Adipose tissue (tissue), 3 donors: ENCODE results near the gene HES2. TPM values are rescaled to one million over a fixed set of nuclear protein-coding genes. Genes with fewer than 3 reads are reported as not detected.
"Not testable (repeated sequence)": the region's sequence is repeated elsewhere in the genome, so short reads cannot be mapped to it uniquely, and the experiment has no call there.

Source experiments
- H3K27ac ChIP-seq: one replicate; pipeline ENCODE4 v1.5.1; 2013; ENCODE audit warnings: low read depth, low read length
- WGBS, 3 donors: extraction: QIAGEN DNeasy Blood & Tissue Kit; methylation state at CpG; one replicate each; pipeline ENCODE4 v1.1.7; 2013; 5-methylcytosine and 5-hydroxymethylcytosine counted together
- polyA plus RNA-seq, 3 donors: library from polyadenylated mRNA; stranded (reverse); fragments of 200-250 nt; gene quantifications; one replicate each; pipeline ENCODE4 v1.2.3, GENCODE V29; 2013
- donor health status: healthy with polysubstance abuse.
- donor health status: Bipolar disorder and iron deficiency.
- donor health status: healthy.

HES2 gene
- polyA plus RNA-seq, 3 donors: 0.01 to 0.18 TPM; not detected in 1

- 81 to 82% (median 82%) methylated on average over 6 of the region's 6 CpGs for WGBS, 3 donors
These were observed 11.7 kb downstream of the HES2 start for GRCh38 chr1:6408023-6408422.

GRCh38 chr1:6401673-6402072, 18.0 kb downstream of the HES2 start:
- 49 to 65% (median 54%) methylated on average over 6 of the region's 6 CpGs for WGBS, 3 donors
- no peak overlapping the region for H3K27ac ChIP-seq

More at GRCh38 chr1:6408023-6408422, 11.7 kb downstream of the HES2 start:
- H3K27ac ChIP-seq: no peak overlapping the region

GRCh38 chr1:6399294-6399693, 20.4 kb downstream of the HES2 start:
- 84 to 90% (median 90%) methylated on average over 3 of the region's 3 CpGs for WGBS, 3 donors
- no peak overlapping the region for H3K27ac ChIP-seq

DNA sequence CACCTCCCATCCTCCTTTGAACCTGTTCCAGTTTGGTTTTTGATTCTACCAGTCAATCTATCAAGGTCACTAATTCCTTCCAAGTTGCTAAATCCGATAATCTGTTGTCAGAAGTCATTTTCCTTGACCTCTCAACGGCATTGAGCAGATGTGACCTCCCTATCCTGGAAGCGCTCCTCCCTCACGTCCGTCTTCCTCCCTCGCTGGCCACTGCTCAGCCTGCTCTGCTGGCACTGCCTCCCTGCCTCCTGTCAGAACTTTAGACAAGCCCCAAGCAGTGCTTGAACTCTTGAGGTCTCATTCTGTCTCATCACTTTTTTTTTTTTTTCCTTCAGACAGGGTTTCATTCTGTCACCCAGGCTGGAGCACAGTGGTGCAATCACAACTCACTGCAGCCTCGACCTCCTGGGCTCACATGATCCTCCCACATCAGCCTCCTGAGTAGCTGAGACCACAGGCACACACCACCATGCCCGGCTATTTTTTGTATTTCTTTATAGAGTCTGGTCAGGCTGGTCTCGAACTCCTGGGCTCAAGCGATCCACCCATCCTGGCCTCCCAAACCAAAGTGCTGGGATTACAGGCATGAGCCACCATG, 21.8 kb downstream of the HES2 start:
- H3K27ac ChIP-seq: no peak overlapping the region
- WGBS, 3 donors: 51 to 73% (median 67%) methylated on average over 10 of the region's 10 CpGs

DNA sequence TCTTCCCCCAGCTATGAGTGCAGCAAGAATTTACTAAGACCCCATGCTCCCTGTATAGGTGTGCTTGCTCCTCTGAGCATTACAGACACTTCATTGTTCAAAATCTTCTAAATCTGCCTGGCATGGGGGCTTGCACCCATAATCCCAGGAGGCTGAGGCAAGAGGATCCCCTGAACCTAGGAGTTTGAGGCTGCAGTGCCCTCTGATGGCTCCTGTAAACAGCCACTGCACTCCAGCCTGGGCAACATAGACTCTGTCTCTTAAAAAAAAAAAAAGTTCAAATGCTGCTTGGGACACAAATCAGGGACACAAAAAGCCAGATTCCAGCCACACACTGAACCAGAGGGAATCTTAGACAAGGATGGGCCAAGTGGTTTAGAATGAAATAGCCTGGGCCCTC, 22.7 kb downstream of the HES2 start:
- H3K27ac ChIP-seq: no peak overlapping the region

DNA sequence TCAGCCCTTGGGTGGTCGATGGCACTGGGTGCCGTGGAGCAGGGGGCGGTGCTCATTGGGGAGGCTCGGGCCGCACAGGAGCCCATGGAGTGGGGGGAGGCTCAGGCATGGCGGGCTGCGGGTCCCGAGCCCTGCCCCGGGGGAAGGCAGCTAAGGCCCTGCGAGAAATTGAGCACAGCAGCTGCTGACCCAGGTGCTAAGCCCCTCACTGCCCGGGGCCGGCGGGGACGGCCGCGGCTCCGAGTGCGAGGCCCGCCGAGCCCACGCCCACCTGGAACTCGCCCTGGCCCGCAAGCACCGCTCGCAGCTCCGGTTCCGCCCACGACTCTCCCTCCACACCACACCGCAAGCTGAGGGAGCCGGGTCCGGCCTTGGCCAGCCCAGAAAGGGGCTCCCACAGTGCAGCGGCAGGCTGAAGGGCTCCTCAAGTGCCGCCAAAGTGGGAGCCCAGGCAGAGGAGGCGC, 23.9 kb downstream of the HES2 start:
- not testable (repeated sequence) for H3K27ac ChIP-seq
- WGBS, 3 donors: 96 to 97% (median 96%) methylated on average over 29 to 34 of the region's 34 CpGs

DNA sequence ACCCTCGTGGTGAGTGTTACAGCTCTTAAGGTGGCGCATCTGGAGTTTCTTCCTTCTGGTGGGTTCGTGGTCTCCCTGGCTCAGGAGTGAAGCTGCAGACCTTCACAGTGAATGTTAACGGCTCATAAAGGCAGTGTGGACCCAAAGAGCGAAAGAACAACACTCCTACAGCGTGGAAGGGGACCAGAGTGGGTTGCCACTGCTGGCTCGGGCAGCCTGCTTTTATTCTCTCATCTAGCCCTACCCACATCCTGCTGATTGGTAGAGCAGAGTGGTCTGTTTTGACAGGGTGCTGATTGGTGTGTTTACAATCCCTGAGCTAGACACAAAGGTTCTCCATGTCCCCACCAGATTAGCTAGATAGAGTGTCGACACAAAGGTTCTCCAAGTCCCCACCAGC, 24.6 kb downstream of the HES2 start:
- H3K27ac ChIP-seq: not testable (repeated sequence)
- WGBS, 3 donors: 84 to 91% (median 88%) methylated on average over 8 of the region's 8 CpGs

DNA sequence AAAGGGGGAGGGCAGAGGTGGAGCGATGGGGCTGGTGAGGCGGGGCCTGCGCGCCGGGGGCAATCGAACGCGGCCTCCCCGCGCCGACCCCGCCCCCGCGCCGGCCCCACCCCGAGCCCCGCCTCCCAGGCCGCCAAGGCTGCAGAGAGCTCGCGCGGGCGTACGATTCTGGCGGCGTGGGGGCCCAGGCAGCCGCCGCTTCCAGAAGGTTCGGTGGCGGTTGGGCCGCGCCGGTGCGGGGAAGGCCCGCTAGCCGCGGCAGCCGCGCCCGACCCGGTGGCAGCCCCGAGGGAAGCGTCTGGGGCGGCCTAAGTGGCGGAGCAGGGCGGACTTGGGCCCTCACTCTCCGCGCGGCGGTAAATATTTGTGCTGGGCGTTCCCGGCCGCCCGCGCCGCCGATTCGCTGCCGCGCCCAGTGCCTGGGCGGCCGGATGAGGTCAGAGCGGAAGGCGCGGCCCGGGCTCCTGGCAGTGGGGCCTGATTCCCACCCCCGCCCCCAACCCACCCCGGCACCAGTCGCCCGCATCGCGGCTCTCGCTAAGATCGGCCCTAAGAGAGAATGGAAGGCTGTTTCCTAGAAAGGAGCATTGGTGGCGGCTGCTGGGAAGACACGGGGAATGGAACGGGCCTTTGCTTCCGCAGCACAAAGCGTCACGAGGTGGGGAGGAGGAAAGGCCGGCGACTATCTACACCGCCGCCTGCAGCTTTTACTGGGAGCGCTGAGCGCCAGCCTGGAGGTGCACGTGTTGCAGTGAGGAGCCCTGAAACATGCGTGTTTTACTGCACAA, 26.1 kb downstream of the HES2 start, which contains the start of gene ACOT7:
Gene ACOT7, minus strand, starts transcription at position 368 of the 788 bp plus-strand sequence. CDS start 368 bp downstream, outside the sequence.
- WGBS, 3 donors: 0% methylated on average over 51 to 87 of the region's 87 CpGs
- peak within 1 kb of the TSS; percentile 76 for H3K27ac ChIP-seq

DNA sequence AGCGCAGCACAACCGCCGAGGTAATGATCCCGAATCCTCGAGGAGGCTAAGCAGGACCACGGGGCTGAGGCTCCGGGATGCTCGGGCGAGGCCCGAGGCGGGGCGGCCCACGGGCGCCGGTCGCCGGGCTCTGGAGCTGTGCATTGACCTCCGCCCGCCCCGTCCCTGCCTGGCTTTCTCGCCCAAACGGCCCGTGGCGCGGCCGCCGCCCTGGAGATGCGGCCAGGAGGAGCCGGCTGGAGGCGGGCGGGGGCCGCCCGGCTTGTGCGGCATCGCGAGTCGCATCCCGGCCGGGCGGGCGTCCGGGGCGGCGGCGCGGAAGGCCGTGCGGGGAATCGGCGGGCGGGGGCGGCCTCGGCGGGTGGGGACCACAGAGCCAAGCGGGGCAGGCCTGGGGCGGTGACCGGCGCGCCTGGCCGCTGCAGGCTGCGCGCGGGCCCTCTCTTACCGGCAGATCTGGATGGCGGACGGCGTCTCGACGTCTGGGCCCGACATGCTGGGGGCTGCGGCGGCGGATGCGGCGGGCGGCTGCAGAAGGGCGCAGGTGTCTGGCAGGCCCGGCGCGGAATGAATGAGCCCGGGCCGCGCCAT, 26.8 kb downstream of the HES2 start:
- H3K27ac ChIP-seq: no peak overlapping the region
- 0 to 2% (median 1%) methylated on average over 65 to 83 of the region's 83 CpGs for WGBS, 3 donors

DNA sequence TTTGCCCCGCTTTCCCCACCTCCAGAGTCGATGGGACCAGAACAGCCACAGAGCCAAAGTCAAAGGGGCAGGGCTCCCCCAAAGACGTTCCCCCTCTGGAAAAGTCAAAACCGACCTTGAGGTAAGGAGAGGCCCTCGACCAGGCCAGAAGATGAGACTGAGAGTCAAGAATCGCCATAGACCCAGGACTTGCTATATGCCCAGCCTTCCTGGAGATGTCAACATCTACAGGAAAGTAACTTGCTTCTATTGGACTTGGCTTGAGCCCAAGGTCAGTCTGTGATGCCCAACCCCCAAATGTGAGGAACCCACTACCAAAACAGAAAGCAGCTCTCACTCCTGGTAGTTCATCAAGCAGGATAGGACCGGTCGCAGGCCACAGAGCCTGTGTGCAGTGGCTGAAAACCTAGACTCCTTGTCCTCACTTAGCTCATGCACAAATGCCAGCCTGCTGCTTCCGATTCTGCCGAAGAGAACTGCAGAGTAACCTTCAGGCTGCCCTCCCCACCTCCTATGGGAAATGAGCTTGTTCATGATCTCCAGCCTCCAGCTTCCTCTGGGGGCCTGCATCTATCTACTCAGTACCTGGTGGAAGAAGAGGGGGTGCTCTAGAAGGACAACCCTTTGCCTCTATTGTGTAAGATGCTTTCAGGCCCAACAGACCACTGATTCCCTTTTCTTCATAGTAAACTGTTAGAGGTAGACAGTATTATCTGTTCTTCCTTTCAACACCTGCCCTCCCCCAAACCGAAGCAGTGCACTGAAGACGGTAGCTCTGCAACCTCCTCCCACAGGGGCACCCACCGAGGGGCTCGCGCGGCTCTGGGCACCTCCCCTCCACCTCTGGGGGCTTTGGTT, 27.5 kb downstream of the HES2 start:
- WGBS, 3 donors: 30 to 47% (median 43%) methylated on average over 16 of the region's 16 CpGs
- no peak overlapping the region for H3K27ac ChIP-seq

DNA sequence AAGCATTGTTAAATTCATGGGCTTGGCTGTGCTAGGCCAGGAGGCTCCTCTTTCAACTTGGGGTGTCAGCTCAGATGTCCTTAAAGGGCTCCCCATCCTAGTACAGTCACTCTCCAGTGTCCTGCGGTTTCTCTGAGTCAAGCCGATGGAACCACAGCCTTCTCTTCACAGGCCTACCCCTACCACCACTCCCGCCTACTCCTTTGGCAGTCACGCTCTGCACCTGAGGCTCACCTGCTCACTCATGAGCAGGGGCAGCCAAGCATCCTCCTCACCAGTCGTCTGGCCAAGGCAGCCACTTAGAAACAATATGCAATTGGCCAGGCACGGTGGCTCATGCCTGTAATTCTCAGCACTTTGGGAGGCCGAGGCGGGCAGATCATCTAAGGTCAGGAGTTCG, 29.7 kb downstream of the HES2 start:
- no peak overlapping the region for H3K27ac ChIP-seq
- 87 to 93% (median 91%) methylated on average over 8 to 9 of the region's 9 CpGs for WGBS, 3 donors

- H3K27ac ChIP-seq: no peak overlapping the region
- 80 to 85% (median 83%) methylated on average over 10 of the region's 10 CpGs for WGBS, 3 donors
These were observed 33.3 kb downstream of the HES2 start for GRCh38 chr1:6386371-6386949.

- H3K27ac ChIP-seq: no peak overlapping the region
- 66 to 73% (median 71%) methylated on average over 19 to 22 of the region's 22 CpGs for WGBS, 3 donors
These were observed 34.1 kb downstream of the HES2 start for GRCh38 chr1:6385488-6386191.

- H3K27ac ChIP-seq: no peak overlapping the region
These were observed 34.8 kb downstream of the HES2 start for GRCh38 chr1:6384962-6385361.

GRCh38 chr1:6384135-6384534, 35.6 kb downstream of the HES2 start:
- H3K27ac ChIP-seq: no peak overlapping the region
- 89 to 100% (median 98%) methylated on average over 1 of the region's 1 CpG for WGBS, 3 donors

More at GRCh38 chr1:6384962-6385361, 34.8 kb downstream of the HES2 start:
- WGBS, 3 donors: 25 to 83% (median 76%) methylated on average over 5 of the region's 5 CpGs

- no peak overlapping the region for H3K27ac ChIP-seq
- WGBS, 3 donors: 94 to 97% (median 96%) methylated on average over 7 of the region's 7 CpGs
These were observed 39.7 kb downstream of the HES2 start for GRCh38 chr1:6380037-6380436.

- no peak overlapping the region for H3K27ac ChIP-seq
- 73 to 79% (median 76%) methylated on average over 11 to 12 of the region's 12 CpGs for WGBS, 3 donors
These were observed 41.5 kb downstream of the HES2 start for GRCh38 chr1:6378096-6378746.
